Measurements from ENCODE around the gene AKAP11.

The AKAP11 gene

GRCh38 chr13:42272804-42273175, 838 bp downstream of the AKAP11 start:
- no peak for DNase-seq (ENCODE audit: low read depth)

GRCh38 chr13:42274386-42275097, 2.6 kb downstream of the AKAP11 start:
- DNase-seq (ENCODE audit: low read depth), result no peak

GRCh38 chr13:42275098-42275471, 3.1 kb downstream of the AKAP11 start:
- no peak for DNase-seq (ENCODE audit: low read depth)

GRCh38 chr13:42275506-42275905, 3.6 kb downstream of the AKAP11 start:
- DNase-seq (ENCODE audit: low read depth), result no peak

DNA sequence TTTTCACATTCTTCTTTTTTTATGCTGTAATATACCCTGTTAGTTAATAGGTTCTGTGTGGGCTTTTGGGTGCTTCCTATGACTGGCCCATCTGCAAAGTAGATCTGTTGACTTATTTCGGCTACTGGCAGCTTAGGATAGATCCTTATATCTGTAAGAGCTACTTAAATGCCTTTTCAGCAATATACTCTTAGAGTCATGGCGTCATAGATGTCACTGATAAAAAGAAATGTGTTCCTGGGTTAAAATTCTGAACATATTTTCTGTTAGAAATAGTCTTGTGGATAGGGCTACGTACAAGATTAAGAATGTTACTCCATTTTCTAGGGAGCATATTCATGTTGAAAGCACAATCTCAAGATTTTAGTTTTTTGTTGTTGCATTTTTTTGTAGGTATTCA, 4.7 kb downstream of the AKAP11 start:
- no peak for DNase-seq (ENCODE audit: low read depth)

DNA sequence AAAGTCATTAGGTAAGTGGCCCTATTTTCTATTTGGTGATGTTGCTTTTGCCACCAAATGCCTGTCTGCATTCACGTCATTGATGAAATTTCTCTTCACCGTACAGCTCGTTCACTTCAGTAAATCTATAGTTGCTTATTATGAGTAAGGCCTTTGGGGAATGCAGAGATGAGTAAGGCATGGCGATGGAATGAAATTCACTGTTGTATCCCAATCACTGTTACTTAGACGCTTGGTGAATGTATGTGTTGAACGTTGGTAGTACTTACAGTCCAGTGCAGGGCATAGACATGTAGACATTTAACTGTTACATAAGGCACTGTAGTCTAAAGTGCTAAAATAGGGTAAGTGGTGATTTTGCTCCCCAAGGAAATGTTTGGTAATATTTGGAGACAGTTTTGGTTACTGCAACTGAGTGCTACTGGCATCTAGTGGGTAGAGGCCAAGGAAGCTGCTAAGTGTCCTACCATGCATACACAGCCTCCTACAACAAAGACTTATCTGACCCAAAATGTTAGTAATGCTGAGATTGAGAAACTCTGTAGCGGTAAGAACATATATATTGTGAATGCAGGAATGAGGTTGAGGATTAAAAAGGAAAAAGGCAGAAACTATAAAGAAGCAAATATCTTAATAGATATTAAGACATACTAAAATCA, 5.8 kb downstream of the AKAP11 start:
- no peak for DNase-seq (ENCODE audit: low read depth)

DNA sequence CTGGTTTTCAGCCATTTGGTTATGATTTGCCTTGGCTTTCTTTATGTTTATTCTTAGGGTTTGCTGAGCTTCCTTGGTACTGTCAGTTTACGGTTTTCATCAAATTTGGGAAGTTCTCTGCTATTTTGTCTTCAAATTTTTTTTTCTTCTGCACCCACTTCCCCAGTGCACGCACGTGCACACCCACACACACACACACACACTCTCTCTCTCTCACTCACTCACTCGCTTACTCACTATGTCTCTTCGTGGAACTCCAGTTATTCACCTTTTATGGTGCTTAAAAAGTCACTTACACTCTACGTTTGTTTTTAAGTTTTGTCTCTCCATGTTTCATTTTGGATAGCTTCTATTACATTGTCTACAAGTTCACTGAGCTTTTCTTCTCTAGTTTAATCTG, 7.1 kb downstream of the AKAP11 start:
- DNase-seq (ENCODE audit: low read depth), result no peak

GRCh38 chr13:42279986-42280385, 8.0 kb downstream of the AKAP11 start:
- DNase-seq (ENCODE audit: low read depth), result no peak

GRCh38 chr13:42280537-42280936, 8.6 kb downstream of the AKAP11 start:
- DNase-seq (ENCODE audit: low read depth), result no peak

GRCh38 chr13:42283574-42283973, 11.6 kb downstream of the AKAP11 start:
- no peak for DNase-seq (ENCODE audit: low read depth)

DNA sequence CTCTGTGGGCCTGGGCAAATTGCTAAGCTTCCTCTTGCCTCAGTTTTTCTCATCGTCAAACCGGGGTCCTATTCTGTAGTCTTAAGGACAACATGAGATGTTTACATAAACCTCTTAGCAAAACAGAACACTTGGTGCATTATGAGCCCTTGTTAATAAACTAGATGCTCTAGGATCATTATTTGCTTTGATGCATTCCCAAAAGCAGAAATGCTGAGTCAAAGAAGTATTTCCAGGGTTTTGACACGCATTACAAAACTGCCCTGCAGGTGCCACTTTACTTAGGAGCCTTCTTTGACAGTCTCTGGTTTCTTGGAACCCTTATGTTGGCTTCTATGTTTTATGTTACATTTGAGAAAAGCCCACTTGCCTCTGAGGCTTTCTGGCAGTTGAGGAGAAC, 12.1 kb downstream of the AKAP11 start:
- DNase-seq (ENCODE audit: low read depth), result no peak

- no peak for DNase-seq (ENCODE audit: low read depth)
These were observed 26.4 kb downstream of the AKAP11 start for GRCh38 chr13:42298392-42298791.

DNA sequence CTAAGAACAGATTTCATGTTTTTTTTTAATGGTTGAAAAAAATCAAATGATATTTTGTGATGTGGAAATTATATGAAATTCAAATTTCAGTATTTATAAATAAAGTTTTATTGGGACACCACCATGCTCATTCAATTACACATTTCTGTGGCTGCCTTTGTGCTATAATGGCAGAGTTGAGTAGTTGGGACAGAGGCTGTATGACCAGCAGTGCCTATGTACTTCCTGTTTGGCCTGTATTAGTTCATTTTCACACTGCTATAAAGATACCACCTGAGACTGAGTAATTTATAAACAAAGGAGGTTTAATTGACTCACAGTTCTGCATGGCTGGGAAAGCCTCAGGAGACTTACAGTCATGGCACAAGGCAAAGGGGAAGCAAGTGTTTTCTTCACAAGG, 33.6 kb downstream of the AKAP11 start:
- no peak for DNase-seq (ENCODE audit: low read depth)

- DNase-seq (ENCODE audit: low read depth), result no peak
These were observed 35.5 kb downstream of the AKAP11 start for GRCh38 chr13:42307461-42307860.

DNA sequence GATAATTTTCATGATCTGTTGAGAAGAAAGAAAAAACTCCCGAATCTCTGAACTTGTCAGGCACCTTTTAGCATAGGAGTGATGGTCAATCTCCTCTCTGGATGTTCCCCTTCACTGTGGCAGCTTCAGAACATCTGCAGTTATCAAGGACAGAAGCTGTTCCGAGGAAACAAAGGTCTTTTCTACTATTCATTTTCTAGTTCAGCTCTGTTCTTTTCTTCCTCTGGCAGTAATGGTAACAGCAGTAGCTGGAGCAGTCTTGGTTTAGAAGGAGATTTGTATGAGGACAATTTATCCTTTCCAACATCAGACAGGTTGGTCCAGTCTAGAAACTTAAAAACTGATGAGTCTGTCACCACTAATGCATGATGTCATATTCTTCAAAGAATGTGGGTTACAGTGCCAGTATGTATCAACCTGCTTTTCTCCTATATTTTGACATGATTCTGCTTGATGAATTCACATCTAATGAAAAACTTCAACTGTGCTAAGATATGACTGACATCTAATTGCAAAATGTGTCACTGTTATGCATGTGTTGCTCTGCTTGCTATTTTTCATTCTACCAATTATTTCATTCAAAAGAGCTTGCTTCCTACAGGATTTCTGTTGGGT, 41.0 kb downstream of the AKAP11 start:
- no peak for DNase-seq (ENCODE audit: low read depth)

DNA sequence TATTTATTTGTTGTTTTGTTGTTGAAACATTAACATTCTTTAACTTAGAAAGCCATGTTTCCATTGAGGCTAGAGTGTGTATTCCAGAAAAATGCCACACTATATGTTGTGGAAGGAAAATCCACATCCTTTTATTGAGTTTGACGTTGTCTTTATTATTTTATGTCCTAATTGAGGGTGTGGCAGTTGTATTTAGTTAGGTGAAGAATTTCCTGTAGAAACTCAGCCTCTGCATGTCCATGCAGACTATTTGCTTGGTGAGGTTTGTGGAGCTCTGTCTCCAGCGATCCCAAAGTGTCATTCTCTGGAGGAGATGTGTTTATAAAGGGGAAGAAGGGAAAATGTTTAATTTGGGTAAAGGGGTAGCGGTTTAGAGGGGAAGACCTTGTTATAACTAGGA, 46.6 kb downstream of the AKAP11 start:
- no peak for DNase-seq (ENCODE audit: low read depth)

GRCh38 chr13:42320375-42320787, 48.4 kb downstream of the AKAP11 start:
- no peak for DNase-seq (ENCODE audit: low read depth)

GRCh38 chr13:42322806-42323205, 50.9 kb downstream of the AKAP11 start:
- no peak for DNase-seq (ENCODE audit: low read depth)

GRCh38 chr13:42324704-42325103, 52.8 kb downstream of the AKAP11 start:
- no peak for DNase-seq (ENCODE audit: low read depth)

DNA sequence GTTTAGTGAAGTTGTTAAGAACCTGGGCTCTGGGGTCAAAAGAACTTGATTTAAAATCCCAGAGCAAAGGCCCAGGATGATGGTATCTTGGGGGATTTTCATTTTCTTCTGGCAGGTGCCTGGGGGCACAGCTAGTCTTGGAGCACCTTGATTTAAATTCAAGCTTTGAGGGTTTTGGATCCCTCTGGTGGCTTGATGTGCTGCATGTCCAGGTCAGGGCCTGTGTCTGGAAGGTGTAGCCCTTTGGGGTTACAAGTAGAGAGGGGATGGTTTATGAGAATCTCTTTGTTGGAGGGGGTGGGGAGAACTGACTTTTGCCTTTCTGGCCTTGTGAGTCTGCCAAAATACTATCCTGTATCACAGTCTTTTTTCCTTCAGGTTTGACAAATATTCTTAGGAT, 55.8 kb downstream of the AKAP11 start:
- DNase-seq (ENCODE audit: low read depth), result no peak

DNA sequence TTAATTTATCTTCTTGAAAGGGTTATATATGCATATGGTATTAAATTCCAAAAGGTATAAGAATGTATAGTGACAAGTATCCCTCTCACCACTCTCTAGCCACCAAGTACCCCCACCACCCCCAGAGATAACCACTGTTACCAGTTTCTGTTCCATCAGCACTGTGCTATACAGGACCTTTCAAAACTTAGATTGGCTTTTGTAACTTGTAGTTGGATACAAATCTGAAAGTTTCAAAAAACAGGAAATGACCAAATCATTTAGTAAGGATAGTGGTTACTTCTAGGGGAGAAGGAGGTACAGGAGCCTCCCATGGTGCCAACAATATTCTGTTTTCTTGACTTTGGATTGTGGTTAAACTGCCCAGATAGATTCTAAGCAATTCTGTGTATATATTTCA, 56.7 kb downstream of the AKAP11 start:
- no peak for DNase-seq (ENCODE audit: low read depth)

GRCh38 chr13:42329239-42329638, 57.3 kb downstream of the AKAP11 start:
- no peak for DNase-seq (ENCODE audit: low read depth)

DNA sequence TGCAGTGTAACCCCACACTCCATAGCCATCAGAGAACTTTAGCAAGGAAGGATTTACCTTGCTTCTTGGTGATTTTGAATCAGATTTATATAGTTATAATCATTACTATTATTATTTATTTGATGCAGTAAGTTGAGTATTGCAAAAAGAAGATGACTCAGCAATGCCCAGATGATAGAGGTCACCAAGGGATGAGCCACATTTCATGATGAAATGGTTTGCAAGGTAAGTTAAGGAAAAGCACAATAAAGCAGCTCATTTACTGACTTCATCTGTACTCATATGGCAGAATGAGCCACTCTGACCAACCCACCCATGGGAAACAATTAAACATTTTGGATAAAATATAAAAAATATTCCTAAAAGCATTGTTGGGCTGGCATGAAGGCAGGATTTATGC, 59.1 kb downstream of the AKAP11 start:
- no peak for DNase-seq (ENCODE audit: low read depth)
